HEK293 (cell line): ENCODE data around the gene NECTIN1.

Source experiments
- ATF2 ChIP-seq: fragments of 450-650 bp; formaldehyde crosslinking; IDR thresholded peaks from 2 replicates; pipeline ENCODE4 v1.5.1; 2016; ENCODE audit warnings: missing biosample characterization, missing genetic modification characterization, low read depth
- CTCF ChIP-seq: fragments of 450-650 bp; formaldehyde crosslinking; IDR thresholded peaks from 2 replicates; pipeline ENCODE4 v1.5.1; 2016; ENCODE audit warnings: missing biosample characterization, missing genetic modification characterization
- ZFP3 ChIP-seq: fragments of 450-650 bp; formaldehyde crosslinking; IDR thresholded peaks from 2 replicates; pipeline ENCODE4 v1.5.1; 2016; ENCODE audit warnings: low read depth, missing biosample characterization, missing genetic modification characterization
- ZNF600 ChIP-seq: fragments of 450-650 bp; formaldehyde crosslinking; IDR thresholded peaks from 2 replicates; pipeline ENCODE4 v1.5.1; 2016; ENCODE audit warnings: missing biosample characterization, missing genetic modification characterization

GRCh38 chr11:119745112-119745511, 16.1 kb upstream of the NECTIN1 start:
- TF ChIP-seq ZNF600, result no peak
- no peak for TF ChIP-seq ATF2 (tag by site-specific recombination)
- TF ChIP-seq ZFP3 (tag by site-specific recombination), result no peak
- TF ChIP-seq CTCF (tag by site-specific recombination), result no peak
